ENCODE results near the gene ACVR1B. TPM values are rescaled to one million over a fixed set of nuclear protein-coding genes. Genes with fewer than 3 reads are reported as not detected.

Gene ACVR1B
- total and polyA plus RNA-seq, 5 experiments from 2014 or later = 1.2 to 12.6 (median 2.3) TPM

GRCh38 chr12:52038447-52038846, 86.9 kb downstream of the ACVR1B start:
- H3K9me3 Mint-ChIP-seq = no peaks in the 10 kb centered on the region
- H3K27me3 Mint-ChIP-seq = no peaks in the 10 kb centered on the region
- no peak for ATAC-seq
- peak overlapping the region; percentile 48 to 83 (median 62) for H3K4me3 Mint-ChIP-seq
- no peak for DNase-seq
- H3K27ac Mint-ChIP-seq = peak overlapping the region; percentile 36 to 94 (median 76)
- POLR2A ChIA-PET = interaction anchor here (1.6 to 1.9 kb wide), 2 partner anchors 12 to 31 kb away, joined by 4 to 12 read pairs; partner anchors contain the start of gene ATG101
- no peaks in the 10 kb centered on the region for H3K36me3 Mint-ChIP-seq
- peaks cover 21 to 79% (median 55%) of the 10 kb centered on the region in 4 donors for H3K4me1 Mint-ChIP-seq

GRCh38 chr12:52041035-52041434, 89.5 kb downstream of the ACVR1B start:
- no peak for DNase-seq
- Mint-ChIP-seq H3K27ac (peak overlapping the region in 5 of 10 donors; percentile 24 to 67 (median 40)), H3K4me1 (peaks cover 23 to 74% (median 46%) of the 10 kb centered on the region in 4 donors), H3K36me3 (no peaks in the 10 kb centered on the region), H3K27me3 (peaks cover 0 to 1% (median 0%) of the 10 kb centered on the region in 5 donors), H3K9me3 (no peaks in the 10 kb centered on the region), H3K4me3 (peak overlapping the region in 1 of 10 donors; percentile 29)
- no peak for ATAC-seq
- POLR2A ChIA-PET = interaction anchor here (0.6 to 2.0 kb wide), 7 partner anchors 8 to 81 kb away, joined by 3 to 12 read pairs (median 7); partner anchors contain the start of genes ATG101 and NR4A1

- Mint-ChIP-seq H3K27ac (peak overlapping the region; percentile 61 to 93 (median 87)), H3K27me3 (peaks cover 0 to 1% (median 0%) of the 10 kb centered on the region in 5 donors), H3K9me3 (no peaks in the 10 kb centered on the region), H3K4me1 (peaks cover 20 to 74% (median 41%) of the 10 kb centered on the region in 4 donors), H3K4me3 (peak overlapping the region; percentile 52 to 88 (median 71)), H3K36me3 (no peaks in the 10 kb centered on the region)
- DNase-seq = peak; percentile 44 to 87 (median 70)
- POLR2A ChIA-PET = interaction anchor here (0.6 to 2.0 kb wide), 8 partner anchors 9 to 82 kb away, joined by 3 to 12 read pairs (median 6); partner anchors contain the start of genes ATG101 and NR4A1
- peak; percentile 65 to 80 for ATAC-seq
Observed at GRCh38 chr12:52041695-52042123, 90.2 kb downstream of the ACVR1B start.

GRCh38 chr12:52042706-52043385, 91.3 kb downstream of the ACVR1B start:
- H3K27me3 Mint-ChIP-seq = peaks cover 0 to 1% (median 0%) of the 10 kb centered on the region in 5 donors
- H3K4me3 Mint-ChIP-seq = peak overlapping the region in 1 of 10 donors; percentile 86
- no peaks in the 10 kb centered on the region for H3K9me3 Mint-ChIP-seq
- no peak for DNase-seq
- H3K27ac Mint-ChIP-seq = peak overlapping the region in 4 of 10 donors; percentile 37 to 93 (median 88)
- POLR2A ChIA-PET = interaction anchor here (2.0 kb wide), 2 partner anchors 8 to 17 kb away, joined by 7 to 11 read pairs; partner anchors contain the start of gene NR4A1
- no peak for ATAC-seq
- H3K4me1 Mint-ChIP-seq = peaks cover 20 to 73% (median 41%) of the 10 kb centered on the region in 4 donors
- H3K36me3 Mint-ChIP-seq = no peaks in the 10 kb centered on the region

- Mint-ChIP-seq H3K4me3 (no peak overlapping the region), H3K9me3 (no peaks in the 10 kb centered on the region), H3K4me1 (peaks cover 16 to 67% (median 38%) of the 10 kb centered on the region in 4 donors), H3K27me3 (peaks cover 0 to 1% (median 0%) of the 10 kb centered on the region in 5 donors), H3K36me3 (no peaks in the 10 kb centered on the region), H3K27ac (peak overlapping the region in 2 of 10 donors; percentile 48 to 50)
- POLR2A ChIA-PET = interaction anchor here (1.7 kb wide), 1 partner anchor 26 kb away, joined by 3 read pairs; the partner anchor contains the start of gene ATG101
- ATAC-seq (no peak), DNase-seq (no peak)
Observed at GRCh38 chr12:52043386-52044212, 92.1 kb downstream of the ACVR1B start.

- no peaks in the 10 kb centered on the region for H3K9me3 Mint-ChIP-seq
- H3K4me3 Mint-ChIP-seq = no peak overlapping the region
- no peak for DNase-seq
- peaks cover 0 to 7% (median 4%) of the 10 kb centered on the region in 5 donors for H3K27me3 Mint-ChIP-seq
- H3K27ac Mint-ChIP-seq = peak overlapping the region in 1 of 10 donors; percentile 14
- H3K36me3 Mint-ChIP-seq = no peaks in the 10 kb centered on the region
- peaks cover 20 to 68% (median 41%) of the 10 kb centered on the region in 4 donors for H3K4me1 Mint-ChIP-seq
- ATAC-seq = no peak
- POLR2A ChIA-PET = interaction anchor here (0.6 to 1.7 kb wide), 3 partner anchors 12 to 107 kb away, joined by 3 read pairs; partner anchors contain the start of gene ATG101
Observed at GRCh38 chr12:52044292-52044983, 92.9 kb downstream of the ACVR1B start.

GRCh38 chr12:52045794-52046199, 94.3 kb downstream of the ACVR1B start:
- Mint-ChIP-seq H3K9me3 (no peaks in the 10 kb centered on the region), H3K36me3 (no peaks in the 10 kb centered on the region), H3K4me3 (no peak overlapping the region), H3K27ac (peak overlapping the region in 1 of 10 donors; percentile 32), H3K4me1 (peaks cover 27 to 65% (median 44%) of the 10 kb centered on the region in 4 donors), H3K27me3 (peaks cover 0 to 10% (median 8%) of the 10 kb centered on the region in 5 donors)
- POLR2A ChIA-PET = no interaction called here
- DNase-seq = no peak
- no peak for ATAC-seq

Other genes starting within 250 kb of the ACVR1B start
- 1 to 10 TPM; 2.8 to 3.2 TPM for gene FIGNL2, start 103.0 kb upstream of the ACVR1B start, total RNA-seq
- under 1 TPM in 2 of 3 donors, not detected in 1; 0.08 to 0.21 TPM for gene FIGNL2, start 103.0 kb upstream of the ACVR1B start, polyA plus RNA-seq
- not detected for gene ANKRD33, start 63.6 kb upstream of the ACVR1B start, total RNA-seq
- not detected for gene ANKRD33, start 63.6 kb upstream of the ACVR1B start, polyA plus RNA-seq
- not detected for gene ACVRL1, start 44.2 kb upstream of the ACVR1B start, total RNA-seq
- not detected for gene ACVRL1, start 44.2 kb upstream of the ACVR1B start, polyA plus RNA-seq
- 10 to 100 TPM; 35.7 to 36.5 TPM for gene TAMALIN, start 55.2 kb downstream of the ACVR1B start, total RNA-seq
- gene TAMALIN, start 55.2 kb downstream of the ACVR1B start, polyA plus RNA-seq = 1 to 10 TPM; 2.0 to 5.2 (median 2.6) TPM
- 1 to 10 TPM; 1.9 to 2.4 TPM for gene NR4A1, start 99.7 kb downstream of the ACVR1B start, total RNA-seq
- under 1 TPM; 0.39 to 0.79 (median 0.45) TPM for gene NR4A1, start 99.7 kb downstream of the ACVR1B start, polyA plus RNA-seq
- gene ATG101, start 118.3 kb downstream of the ACVR1B start, total RNA-seq = 10 to 100 TPM; 18.0 to 19.4 TPM
- gene ATG101, start 118.3 kb downstream of the ACVR1B start, polyA plus RNA-seq = 10 to 100 TPM; 17.6 to 28.8 (median 22.2) TPM
- not detected for gene SMIM41, start 128.0 kb downstream of the ACVR1B start, total RNA-seq
- gene SMIM41, start 128.0 kb downstream of the ACVR1B start, polyA plus RNA-seq = not detected
- gene KRT80, start 240.3 kb downstream of the ACVR1B start, total RNA-seq = not detected
- not detected for gene KRT80, start 240.3 kb downstream of the ACVR1B start, polyA plus RNA-seq